ENCODE data around the gene LRP1B.

GRCh38 chr2:141316606-141317005 lies 814.2 kb downstream of the LRP1B start:
- TF ChIP-seq CTCF (conservative IDR thresholded peaks at IDR 0.05 in 1 of 2, IDR thresholded peaks at IDR 0.05 in 1 of 2; ENCODE audit: low read depth in 1 of 2, low read length in 2 of 2) (no peak), EZH2 (IDR thresholded peaks at IDR 0.05; ENCODE audit: low read length, missing control alignments) (no peak)

All from fibroblast of lung (primary cell).